SH-SY5Y (cell line): Measurements from ENCODE around the gene PAPOLG.

ENCODE experiments used
- GATA2 ChIP-seq: IDR thresholded peaks from 2 replicates; pipeline ENCODE4 v1.6.1; 2011; ENCODE audit warnings: mild to moderate bottlenecking, low read depth, low read length
- GATA3 ChIP-seq: IDR thresholded peaks from 2 replicates; pipeline ENCODE4 v1.6.1; 2011; ENCODE audit warnings: low read depth, mild to moderate bottlenecking, low read length, moderate library complexity

- no peak for TF ChIP-seq GATA2
- no peak for TF ChIP-seq GATA3
Observed at GRCh38 chr2:60811491-60812375, 55.7 kb downstream of the PAPOLG start.
